SW480 (cell line): ENCODE measurements around the gene RCAN1.
A peak's percentile ranks its signal among the peaks of the same experiment; 100 is the strongest.

Source experiments
- DNase-seq: peaks from one replicate; pipeline ENCODE4 v3.0.0-alpha.2; 2016; ENCODE audit warnings: low spot score

RCAN1 gene

DNA sequence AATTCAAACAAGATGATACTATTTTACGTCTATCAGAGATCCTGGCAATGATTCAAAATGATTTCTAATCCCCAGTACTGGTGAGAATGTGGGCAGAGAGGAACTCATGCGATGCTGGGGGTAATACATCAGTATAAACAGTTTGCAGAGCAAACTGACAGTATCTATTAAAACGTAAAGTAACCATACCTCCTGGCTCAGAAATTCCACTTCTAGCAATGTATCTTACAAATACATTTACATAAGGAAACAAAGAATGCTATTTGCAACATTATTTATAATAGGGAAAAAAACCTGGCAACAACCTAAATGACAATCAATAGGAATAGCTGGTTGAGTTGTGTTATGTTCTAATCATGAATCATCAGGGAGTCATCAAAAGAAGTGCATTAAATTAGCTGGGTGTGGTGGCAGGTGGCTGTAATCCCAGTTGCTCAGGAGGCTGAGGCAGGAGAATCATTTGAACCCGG is 15.9 kb downstream of the RCAN1 start:
- DNase-seq, result peak; percentile 66

DNA sequence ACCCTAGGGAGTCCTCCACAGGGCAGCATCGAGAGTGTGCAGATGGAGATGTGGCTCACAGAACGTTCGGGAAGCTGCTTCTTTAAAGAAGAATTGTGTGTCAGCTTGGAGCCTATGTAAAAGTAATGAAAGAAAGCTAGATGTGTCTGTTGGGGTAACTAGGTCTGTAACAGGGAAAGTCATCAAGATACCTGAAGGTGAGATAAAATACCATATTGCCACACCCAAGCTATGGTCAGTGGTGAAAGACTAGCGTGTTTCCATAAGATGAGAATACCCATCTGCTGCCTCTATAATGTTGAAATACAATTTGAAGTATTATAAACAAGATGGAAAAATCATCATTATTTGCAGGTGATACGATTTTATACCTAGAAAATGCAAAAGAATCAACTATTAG is 17.5 kb downstream of the RCAN1 start:
- no peak for DNase-seq

DNA sequence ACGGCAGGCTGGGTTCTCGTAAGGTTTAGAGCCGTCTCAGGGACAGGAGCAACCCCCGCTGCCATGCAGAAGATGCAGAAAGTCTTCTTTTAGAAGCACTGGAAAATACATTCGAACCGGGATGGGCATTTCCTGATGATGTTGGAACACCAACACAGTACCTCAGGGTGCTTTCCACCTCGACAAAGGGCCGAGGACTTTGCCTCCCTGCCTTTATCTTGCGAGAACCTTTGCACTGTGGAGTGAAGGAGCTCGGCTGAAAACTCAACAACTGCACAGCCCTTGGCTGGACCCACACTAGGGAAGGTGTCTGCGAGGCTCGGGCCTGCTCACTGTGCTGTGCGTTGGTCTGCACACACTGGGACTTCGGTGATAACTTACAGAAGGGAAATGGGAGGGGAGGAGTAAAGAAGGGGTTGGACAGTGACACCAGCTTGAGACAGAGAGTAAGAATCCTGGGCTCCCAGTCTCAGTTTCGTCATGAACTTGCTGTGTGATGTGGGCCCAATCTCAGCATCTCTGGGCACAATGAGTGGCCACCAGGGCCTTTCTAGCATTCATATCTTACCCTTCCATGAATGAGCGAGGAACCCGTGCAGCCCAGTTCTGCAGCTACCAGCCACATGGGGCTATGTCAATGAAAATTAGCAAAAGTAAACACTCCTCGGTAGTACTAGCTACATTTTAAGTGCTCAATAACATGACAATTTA is 18.2 kb downstream of the RCAN1 start:
- no peak for DNase-seq

DNA sequence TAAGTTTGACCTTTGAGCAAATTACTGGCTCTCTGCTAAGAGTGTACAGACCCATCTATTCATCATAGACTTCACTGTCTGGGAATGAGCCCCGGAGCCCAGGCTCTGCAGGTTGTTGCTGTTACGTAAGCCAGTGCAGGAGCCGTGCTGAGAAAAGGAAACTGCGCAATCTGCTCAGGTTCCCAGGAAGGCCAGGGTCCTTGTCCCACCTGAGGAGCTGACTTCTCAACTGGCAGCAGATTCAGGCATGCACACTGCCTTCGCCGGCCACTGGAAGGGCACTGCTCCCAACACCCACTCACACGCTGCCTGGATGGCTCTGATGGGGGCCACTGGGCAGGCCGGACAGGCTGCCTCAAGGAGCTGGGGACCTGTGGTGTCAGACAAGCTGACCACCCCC is 19.5 kb downstream of the RCAN1 start:
- DNase-seq, result no peak

DNA sequence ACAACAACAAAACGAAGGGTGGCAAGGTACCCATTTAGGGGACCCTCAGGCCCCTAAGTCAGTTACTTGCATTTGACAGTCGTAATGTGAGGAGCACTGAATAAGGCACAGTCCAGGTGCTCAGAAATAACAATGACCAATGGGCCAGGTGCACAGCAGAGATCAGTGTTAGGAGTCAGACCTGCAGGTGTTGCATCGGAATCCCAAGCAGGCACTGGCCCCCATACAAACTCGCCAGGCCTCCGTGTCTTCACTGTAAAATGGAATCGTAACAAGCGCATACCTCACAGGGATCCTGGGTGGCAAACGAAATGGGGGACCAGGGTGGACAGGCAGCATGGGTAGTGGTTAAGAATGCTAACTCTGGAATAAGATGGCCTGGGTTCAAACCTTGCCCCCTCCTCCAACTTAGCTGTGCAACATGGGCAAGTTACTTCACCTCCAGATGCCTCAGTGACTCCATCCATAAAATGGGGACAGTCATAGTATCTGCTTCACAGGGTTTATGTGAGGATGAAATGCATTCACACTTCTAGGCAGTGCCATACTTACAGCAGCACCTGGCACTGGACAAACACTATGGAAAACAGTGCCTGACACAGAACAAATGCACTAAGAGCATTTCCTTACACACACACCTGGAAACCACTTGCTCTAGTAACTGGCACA is 20.2 kb downstream of the RCAN1 start:
- DNase-seq, result no peak

DNA sequence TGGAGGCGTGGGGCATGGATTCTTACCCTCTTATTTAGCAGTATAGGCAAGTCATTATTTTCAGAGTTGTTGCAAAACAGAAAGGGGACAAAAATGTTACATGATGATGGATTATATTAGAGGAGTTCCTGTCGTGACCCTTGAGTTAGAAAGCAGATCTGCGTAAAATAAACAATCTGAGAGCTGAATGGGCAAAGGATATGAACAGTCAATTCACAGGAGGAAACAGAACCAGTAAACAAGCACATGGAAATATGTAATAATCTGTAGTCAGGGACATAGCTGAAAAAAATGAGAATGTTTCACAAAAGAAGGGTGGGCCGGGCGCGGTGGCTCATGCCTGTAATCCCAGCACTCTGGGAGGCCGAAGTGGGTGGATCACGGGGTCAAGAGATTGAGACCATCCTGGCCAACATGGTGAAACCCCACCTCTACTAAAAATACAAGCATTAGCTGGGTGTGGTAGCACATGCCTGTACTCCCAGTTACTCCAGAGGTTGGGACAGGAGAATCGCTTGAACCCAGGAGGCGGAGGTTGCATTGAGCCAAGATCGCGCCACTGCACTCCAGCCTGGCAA is 20.9 kb downstream of the RCAN1 start:
- no peak for DNase-seq

DNA sequence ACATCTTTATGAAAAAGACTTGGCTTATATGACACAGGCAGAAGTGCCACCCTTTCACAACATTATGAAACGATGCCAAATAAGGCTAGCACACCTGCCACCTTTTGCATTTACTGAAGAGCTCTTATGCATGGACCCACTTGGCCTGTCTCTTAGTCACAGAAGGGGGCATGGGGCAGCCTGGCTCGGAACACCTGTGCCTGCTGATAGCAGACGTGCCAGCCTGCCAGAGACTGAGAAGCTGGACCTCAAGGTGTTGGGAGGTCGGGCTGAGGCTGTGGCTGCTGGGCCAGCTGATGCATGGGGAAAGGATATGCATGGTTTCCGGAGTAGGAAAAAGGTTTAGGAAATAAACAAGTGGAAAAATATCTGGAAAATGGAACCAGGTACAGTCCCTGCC is 21.5 kb downstream of the RCAN1 start:
- DNase-seq, result no peak

DNA sequence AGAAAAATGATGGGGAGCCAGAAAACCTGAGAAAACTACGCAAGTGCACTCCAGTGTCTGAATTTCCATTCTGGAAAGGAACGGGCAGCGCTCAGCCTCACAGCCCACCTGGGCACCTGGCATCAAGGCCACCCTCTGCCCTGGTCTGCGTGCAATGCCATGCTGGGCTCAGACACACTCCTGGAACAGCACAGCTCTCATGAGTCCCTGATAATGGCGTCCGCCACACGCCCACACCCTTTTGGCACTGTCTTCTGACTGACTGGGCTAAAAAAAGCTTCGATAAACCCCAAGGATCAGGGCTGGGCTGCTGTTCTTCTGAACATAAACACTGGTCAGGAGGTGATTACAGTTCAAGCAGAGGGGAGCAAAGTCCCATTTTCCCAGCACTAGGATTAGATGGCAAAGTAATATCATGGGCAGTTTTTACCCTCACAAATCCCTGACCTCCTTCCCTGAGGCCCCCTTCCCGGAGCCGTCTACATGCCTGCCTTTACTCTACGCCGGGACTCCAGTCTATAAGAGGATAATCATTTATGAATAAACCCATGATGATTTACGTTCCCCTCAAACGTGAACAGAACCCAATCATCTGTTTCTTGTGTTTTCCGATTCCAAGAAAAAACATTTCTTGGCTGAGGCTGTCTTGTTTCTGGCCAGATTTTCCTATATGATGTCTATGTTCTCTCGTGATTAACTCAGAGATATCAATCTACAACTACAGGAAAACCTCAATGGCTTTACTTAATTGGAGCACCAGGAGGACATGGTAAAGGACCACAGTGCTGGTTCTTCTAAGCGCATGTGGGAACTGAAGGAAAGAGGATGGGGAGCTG is 22.6 kb downstream of the RCAN1 start:
- no peak for DNase-seq

DNA sequence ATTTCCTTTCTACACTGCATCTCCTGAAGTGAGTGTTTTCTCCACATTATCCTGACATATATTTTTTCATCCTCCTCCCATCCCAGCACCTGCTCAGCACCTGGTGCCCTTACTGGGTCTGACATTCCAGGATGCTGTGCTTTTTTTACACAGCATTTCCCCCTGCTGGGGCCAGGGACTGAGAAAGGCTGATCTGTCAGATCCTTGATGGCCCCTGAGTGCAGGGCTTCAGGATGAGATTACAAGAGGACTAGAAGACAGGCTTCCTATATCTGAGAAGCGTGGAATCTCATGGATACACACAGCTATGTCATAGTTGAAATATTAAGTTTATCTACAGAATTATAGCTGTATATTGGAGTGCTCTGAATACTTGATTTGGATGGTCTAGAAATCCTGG is 24.4 kb downstream of the RCAN1 start:
- no peak for DNase-seq

DNA sequence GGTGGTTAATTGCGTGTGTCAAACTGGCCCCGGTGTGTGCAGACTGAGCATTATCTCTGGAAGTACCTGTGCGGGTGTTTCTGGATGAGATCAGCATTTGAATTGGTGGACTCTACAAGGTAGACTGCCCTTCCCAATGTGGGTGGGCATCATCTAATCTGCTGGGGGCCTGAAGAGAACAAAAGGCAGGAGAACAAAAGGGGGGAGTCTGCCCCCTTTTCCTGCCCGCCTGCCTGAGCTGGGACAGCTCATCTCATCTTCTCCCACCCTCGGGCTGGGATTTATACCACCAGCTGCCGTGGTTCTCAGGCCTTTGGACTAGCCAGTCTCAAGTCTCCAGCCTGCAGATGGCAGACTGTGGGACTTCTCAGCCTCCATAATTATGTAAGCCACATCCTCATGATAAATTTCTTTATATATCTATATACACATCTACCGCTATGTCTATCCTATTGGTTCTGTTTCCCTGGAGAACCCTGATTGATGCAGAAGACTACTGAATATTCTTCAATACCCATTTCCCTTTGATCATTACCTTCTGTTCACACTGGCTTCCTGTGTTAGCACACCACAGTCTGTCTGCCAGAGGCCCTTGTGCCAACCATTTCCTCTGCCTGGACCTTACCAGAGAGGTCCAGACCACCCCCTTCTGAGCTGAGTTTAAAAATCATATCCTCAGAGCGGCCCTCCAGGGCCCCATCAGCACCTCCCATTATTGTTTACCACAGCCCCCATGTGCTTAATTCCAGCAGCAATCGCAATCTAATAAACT is 25.2 kb downstream of the RCAN1 start:
- DNase-seq, result no peak

DNA sequence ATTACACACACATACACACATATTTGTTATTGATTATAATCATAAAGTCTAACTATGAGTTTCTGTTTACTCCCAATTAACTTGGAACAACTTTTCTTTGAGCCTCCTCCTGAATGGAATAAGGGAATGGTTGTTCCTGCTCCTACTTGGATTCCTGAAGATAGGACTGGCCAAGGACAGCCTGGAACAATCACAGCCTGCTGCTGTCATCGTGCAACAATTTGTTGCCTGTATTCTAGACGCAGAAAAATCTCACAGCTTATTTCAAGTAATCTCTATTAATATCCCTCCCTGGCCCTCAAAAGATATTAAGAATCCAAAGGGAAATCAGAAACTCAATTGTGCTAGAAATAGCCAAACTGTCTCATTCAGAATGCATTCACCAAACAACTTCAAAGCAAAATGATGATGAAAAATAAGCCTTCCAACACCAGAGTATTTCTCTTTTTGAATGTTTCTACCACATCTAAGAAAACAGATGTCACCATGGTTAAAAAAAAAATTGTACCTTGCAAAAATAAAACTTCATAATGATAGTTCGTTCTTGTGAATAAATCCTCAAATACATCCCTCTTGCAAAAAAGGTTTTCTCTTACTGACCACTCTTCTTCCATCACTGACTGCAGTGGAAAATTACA is 30.9 kb downstream of the RCAN1 start:
- DNase-seq, result no peak

DNA sequence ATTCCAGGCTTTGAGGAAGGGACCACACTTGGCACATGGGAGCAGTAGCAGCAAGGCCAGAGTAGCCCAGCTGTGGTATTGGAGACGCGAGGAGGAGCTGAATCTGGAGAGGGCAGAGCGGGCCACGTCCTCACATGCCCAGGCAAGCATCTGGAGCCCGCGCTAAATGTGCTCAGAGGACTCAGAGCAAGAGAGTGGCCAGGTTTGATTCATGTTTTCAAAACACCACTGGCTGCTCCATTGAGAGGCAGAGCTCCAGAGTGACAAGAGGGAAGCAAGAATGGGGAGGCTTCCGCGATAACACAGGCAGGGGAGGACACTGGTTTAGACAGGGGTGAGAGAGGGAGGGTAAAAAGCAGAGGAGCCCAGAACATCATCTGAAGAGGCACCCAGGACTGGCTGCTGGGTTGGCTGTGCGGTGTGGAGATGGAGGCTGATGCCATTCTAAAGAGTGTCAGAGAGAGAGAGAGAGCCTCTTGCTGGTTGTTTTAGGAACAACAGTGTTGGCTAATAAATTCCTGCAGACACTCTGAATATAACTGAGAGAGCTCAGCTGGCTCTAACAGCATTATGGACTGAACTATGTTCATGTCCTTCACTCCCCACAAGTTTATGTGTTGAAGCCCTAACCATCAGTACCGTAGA is 32.3 kb downstream of the RCAN1 start:
- peak; percentile 48 for DNase-seq

DNA sequence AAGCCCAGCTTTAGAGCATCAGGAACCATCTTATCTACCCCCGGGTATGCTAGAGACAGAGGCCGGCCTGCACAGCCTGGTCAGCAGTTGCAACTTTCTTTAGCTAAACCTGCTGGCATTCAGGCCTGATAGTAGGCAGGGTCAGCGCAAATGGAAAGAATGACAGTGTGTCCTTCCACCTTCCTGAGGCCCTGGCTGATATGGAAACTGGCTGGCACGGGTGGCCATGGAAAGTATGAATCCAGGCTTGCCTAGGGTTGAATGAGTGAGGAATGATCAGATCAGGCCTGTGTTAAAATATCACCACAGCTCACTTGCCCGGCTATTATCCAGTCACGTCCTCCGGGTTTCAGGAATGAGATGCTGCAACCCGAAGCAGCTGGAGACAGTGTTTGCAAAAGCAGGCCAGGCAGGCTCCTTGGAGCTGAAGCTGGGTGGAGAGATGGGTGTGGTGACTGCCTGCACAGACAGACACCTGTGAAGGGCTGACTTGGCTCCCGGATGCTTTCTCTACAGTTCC is 34.7 kb downstream of the RCAN1 start:
- no peak for DNase-seq

DNA sequence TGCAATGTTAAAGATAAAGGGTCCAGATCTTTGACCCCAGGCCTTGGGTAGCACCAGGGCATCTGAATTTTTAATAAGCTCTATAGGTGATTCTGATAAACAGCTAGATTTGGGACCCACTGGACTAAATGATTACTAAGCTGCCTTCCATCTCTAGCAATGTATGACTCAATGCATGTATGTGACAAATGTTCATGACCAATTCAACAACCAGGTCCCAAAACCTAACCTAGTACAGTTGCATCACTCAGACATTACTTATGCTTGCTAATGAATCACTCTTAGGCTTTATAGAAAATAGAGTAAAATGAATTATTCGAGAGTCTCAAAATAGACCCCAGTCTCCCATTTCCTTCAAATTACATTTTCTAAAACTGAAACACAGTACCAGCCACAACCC is 35.5 kb downstream of the RCAN1 start:
- no peak for DNase-seq

DNA sequence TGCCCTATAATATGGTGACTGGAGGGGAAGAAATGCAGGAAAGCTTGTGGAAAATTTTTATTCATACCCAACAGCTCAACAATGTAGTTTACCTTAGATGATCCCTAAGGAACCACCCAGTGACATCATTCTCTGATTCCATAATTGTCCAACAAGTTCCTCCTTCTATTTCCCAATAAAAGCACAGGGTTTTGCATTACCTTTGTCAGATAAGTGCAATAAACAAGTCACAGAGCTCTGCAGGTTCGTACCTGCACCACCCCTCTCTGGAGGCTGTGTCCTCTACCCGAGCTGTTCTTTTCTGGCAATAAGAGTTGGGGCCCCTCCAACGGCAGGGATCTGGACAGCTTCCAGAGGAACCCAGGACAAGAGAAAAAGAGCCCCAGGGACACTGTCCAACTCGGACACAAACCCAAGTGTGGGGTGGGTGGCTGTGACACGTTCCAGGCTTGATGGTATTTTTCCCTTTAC is 38.8 kb downstream of the RCAN1 start:
- DNase-seq, result no peak

DNA sequence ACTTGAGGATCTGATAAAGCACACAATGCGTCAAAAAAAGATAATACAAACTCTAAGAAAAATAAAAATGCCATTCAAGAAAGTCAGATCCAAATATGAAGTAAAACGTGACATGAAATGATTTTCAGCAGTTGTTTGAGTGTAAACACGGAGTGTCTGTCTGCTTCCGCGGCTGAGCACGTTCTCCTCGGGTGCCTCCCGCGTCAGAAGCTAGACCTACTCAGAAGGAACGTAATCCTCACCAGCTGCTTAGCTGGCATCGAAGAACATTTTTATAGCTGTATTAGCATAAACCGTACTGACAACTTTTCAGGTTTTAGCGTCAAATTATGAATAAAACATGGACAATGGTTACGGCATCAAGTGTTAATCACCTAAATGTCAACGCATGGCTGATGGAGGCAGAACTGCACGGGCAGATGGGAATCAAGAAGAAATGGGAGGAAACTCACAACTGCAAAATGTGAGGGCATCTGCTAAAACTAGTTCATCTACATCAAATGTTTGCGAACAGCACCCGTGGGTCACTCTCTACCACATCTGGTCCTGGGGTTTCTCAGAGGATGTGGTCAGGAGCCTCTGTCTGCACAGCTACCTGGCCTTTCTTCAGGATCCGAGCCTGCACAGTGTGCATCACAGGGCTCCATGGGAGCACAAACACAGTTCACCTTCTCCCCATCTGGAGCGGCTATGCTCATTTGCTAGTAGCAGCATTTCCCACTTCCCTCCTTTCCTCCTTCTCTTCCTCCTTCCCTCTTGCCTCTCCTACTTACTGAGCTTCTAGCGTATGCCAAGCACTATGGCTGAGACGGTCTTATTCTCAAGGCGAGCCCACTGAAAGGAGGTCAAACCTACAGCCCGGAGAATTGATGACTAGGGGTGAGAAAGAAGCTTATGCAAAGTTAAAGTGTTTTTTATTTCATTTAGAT is 40.0 kb downstream of the RCAN1 start:
- no peak for DNase-seq

DNA sequence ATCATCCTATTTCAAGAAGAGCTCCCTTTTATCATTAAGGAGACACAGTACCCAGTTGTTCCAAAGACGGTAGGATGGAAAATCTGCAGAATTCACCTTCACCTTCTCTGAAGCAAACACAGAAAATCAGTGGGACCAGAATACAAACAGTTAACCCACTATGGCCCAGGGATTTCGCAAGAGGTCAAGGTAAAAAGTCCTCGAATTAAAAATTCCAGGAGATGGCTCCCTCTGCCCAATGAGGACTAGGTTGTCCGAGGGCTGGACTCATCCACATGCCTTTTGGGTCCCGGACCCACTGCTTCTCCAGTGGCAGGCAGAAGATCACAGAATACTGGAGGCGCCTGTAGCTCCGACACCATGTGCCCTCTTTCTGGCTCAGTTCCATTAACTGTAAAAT is 42.9 kb downstream of the RCAN1 start:
- no peak for DNase-seq

DNA sequence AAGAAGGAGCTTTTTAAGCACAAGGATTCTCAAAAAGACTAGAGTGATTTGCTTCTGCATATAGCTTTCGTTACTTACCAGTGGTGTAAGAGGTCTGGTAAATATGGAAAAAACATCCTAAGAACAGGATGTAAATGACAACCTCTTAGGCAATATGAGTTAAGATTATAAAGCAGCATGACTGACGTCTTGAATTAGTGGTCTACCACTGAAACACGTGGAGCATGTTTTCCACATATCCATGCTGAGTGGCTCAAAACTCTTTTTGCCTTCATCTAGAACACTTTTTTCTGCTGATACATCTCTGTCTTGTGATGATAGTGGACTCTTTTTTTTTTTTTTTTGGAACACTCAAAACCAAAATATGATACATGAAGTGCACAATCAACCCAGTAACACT is 44.6 kb downstream of the RCAN1 start:
- DNase-seq, result no peak

DNA sequence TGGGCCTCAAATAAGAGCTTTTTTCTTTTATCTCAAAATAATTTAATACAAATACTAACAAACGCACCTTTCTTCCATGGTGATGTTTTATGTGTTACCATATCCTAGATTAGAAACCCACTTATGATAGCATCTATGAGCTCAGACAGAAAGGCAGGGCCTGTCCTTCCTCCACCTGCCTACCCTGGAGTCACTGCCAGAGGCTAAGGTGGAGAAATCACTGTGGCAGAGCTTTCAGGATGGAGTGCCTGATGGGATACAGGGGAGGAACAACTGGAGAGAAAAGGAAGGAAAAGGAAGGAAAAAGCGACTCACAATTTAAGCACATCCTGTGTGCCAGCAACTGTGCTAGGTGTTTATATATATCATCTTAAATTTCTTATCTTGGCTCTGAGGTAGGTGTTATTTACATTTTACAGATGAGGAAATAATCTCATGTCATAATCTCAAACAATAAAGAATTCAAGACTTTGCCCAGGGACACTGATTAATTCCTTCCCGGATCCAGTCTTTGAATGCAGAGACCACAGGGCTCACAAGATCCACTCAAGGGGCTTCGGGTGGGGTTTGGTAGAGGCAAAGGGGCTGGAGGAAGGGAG is 45.4 kb downstream of the RCAN1 start:
- DNase-seq, result no peak
